Muscle of arm (tissue), 12 donors: Measurements from ENCODE around the gene ELMOD3. TPM values are rescaled to one million over a fixed set of nuclear protein-coding genes. Genes with fewer than 3 reads are reported as not detected.
"Not testable (repeated sequence)": the region's sequence is repeated elsewhere in the genome, so short reads cannot be mapped to it uniquely, and the experiment has no call there.

Experiments used
- DNase-seq: peaks from one replicate; pipeline ENCODE4 v3.0.0-alpha.2; 2013
- polyA plus RNA-seq, 12 donors: library from polyadenylated mRNA; unstranded; fragments of 120-200 nt; gene quantifications; one replicate each; pipeline ENCODE4 v1.2.1, GENCODE V29; 2013; ENCODE audit not compliant: insufficient read length in 12 of 12

ELMOD3 gene
- polyA plus RNA-seq, 12 donors = 11.1 to 27.4 (median 14.9) TPM; not detected in 1

DNA sequence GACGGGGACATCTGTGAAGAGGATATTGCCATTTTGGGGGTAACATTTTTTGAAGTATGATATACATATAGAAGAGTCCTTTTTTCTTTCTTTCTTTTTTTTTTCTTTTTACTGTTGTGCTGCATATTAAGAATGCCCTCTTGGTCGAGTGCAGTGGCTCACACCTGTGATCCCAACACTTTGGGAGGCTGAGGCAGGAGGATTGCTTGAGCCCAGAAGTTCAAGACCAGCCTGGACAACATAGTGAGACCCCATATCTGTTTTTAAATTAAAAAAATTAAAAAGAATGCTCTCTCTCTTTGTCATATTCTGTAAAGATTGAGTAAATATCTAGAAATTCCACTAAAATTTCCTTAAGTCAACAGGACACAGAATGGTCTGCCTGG, 67.5 kb downstream of the ELMOD3 start:
- DNase-seq = no peak

DNA sequence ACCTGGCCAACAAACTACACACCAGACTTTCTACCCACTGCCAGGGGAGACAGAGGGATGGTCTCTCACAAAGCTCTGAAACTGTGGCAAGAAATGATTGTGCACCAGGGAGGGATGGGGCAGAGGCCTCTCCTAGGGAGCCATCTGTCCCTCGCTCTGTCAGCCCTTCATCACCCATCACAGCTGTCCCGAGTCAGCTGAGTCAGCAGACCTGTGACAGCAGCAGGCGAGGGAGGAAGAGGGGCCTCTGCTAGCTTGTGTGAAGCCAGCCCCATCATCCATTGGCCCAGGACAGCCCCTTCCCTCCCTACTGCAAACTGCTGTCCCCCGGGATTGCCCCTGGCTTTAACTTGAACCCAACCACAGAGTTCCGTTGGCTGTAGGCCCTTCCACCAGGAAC, 69.0 kb downstream of the ELMOD3 start:
- DNase-seq = no peak

DNA sequence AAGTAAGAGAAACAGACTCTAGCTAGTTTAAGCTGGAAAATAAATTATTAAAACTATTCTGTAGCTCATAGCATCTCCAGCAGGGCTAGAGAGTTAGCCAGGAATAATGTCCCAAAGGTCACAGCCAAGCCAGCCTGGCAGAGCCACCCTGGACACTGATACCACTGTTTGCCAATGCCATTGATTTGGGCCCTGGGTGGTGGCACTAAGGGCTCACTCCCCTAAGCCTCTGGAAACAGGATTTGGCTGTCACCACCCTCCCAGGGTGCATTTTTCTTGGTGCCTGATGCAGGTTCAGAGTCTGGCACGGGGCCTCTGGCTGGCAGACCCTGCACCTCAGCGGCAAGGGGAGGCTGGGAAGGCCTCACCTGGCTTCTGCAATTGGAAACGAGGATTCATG, 71.0 kb downstream of the ELMOD3 start:
- DNase-seq = no peak

- DNase-seq = no peak
Observed at GRCh38 chr2:85427300-85427835, 72.8 kb downstream of the ELMOD3 start.

- DNase-seq = no peak
Observed at GRCh38 chr2:85428343-85428881, 73.8 kb downstream of the ELMOD3 start.

DNA sequence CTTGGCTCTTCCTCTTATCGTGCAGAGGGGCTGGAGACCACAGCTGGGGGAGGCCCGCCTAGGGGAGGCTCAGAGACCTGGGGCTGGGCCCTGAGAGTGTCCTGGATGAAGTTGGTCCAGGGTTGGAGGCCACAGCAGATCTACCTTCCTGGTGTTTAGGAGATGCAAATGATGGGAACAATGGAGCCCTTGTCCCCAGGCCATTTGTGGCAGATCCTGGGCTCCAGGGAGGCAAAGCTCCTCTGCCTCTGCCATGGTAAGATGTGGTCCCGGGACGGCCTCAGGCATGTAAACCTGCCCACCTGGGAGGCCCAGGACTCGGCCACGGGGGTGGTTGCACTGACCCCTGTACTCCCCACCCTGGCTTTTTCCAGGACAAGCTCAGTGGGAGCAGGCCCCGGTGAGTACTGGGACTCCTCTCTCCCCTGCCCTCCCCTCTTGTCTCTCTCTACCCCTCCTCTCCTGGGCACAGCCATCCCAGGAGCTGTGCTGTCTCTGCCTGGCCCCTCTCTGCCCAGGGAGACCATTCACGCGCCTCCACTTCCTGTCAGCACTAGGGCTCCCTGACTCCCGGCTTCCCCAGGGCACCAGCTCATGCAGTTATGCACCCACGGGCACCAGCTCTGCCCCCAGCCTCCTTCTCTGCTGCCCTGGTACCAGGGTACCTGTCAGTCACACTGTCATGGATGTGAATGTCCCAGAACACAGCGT, 74.8 kb downstream of the ELMOD3 start:
- no peak for DNase-seq

- DNase-seq = no peak
Observed at GRCh38 chr2:85429924-85430289, 75.3 kb downstream of the ELMOD3 start.

- no peak for DNase-seq
Observed at GRCh38 chr2:85430752-85431569, 76.4 kb downstream of the ELMOD3 start.

- DNase-seq = no peak
Observed at GRCh38 chr2:85431570-85432205, 77.1 kb downstream of the ELMOD3 start.

DNA sequence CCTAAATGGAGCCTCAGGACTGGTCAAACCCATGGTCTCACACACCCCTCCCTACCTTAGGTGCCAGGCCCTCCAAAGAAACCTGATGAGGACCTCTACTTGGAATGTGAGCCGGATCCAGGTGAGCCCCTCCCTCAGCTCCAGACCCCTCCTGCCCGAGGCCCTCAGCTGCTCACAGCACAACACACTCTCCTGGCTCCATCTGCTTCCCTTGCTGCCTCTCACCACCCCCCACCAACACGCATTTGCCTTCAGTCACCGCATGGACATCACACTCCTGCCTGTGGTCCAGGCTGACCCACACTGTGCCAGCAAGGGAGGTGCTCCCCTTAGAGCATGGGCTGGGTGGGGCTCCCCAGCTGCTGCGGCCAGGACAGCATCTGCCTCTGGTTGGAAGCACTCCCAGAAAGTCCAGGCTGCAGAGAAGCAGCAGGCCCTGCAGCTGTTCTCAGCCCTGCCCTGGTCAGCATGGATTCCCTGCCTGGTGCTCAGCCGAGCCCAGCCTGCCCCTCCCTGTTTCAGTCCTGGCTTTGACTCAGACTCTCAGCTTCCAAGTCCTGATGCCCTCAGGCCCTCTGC, 79.0 kb downstream of the ELMOD3 start:
- peak; percentile 86 for DNase-seq

GRCh38 chr2:85434696-85435095, 80.1 kb downstream of the ELMOD3 start:
- no peak for DNase-seq

GRCh38 chr2:85435220-85435958, 80.8 kb downstream of the ELMOD3 start:
- DNase-seq = no peak

DNA sequence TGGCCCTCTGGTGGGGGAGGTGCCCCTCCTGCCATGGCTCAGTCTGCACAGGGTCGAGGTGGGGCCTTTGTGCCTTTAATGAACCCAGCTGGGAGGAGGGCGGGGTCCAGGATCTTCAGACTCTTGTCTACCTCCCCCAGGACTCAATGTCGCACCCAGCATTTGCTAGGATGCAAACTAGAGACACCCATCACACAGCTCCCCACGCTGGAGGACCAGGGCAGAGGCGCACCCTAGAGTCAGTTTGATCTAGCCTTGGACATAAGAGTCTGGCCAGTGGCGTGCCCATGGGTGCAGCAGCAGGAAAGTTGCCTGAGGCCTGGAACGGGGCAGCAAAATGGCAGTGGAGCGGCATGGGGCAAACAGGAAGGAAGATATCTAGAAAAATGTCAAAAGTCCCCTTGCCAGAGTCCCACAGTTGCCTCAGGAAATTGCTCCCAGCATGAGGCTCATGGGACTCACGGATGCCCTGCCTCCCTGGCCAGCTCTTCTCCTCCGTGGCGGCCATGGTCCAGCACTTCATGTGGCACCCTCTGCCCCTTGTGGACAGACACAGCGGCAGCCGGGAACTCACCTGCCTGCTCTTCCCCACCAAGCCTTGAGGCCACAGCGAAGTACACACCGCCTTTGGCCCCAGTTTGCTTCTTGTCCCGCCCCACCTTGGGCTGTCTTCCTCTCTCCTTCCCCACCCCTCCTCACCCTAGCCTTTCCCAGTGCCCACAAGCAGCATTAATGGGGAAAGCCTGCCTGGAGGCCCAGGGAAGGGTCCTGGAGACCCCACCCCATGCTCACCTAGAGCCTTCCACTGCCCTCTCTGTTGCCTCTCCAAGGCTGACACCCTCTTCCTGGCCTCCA, 81.6 kb downstream of the ELMOD3 start:
- DNase-seq = no peak

DNA sequence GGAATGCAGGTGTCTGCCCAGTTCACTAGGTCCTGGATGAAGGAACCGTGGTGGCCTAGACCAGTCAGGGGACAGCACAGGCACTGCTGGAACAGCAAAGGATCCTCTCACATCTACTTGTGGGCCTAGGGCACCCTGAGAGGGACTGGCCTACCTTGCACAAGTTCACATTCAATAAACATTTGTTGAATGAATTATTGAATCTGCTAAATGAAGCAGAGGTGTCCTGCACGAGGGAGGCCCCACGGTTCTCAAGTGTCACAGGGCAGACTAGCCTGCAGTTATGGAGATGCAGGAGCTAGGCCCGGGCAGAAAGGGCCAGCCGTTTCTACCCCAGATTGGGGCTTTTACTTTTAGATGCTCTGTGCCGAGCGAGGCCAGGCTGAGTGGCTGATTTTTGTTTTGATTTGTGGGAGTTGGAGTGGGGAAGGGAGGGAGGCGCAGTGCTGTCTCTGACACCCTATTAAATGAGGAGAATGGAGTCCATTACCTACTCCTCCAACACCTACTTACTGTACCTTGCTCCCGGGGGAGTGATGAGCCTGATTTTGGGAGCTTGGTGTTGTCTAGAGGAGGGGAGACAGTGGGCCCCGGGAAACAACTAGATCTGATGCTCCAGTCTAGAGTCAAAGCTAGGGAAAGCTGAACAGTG, 82.4 kb downstream of the ELMOD3 start:
- no peak for DNase-seq

GRCh38 chr2:85437488-85438200, 83.1 kb downstream of the ELMOD3 start:
- DNase-seq = peak; percentile 74

GRCh38 chr2:85438201-85439024, 83.8 kb downstream of the ELMOD3 start:
- no peak for DNase-seq

GRCh38 chr2:85439025-85439472, 84.5 kb downstream of the ELMOD3 start:
- DNase-seq = no peak

GRCh38 chr2:85439569-85439968, 85.0 kb downstream of the ELMOD3 start:
- not testable (repeated sequence) for DNase-seq
